NCI-H2171 (cell line): Measurements from ENCODE around the gene PRR35.

Source experiments
- DNase-seq: peaks from one replicate; lab custom pipeline; 2025; lab: John Stamatoyannopoulos, UW

PRR35 gene

GRCh38 chr16:564690-565418 is 4.7 kb downstream of the PRR35 start:
- DNase-seq = no peak

- no peak for DNase-seq
Measured at GRCh38 chr16:565419-566330, 5.5 kb downstream of the PRR35 start.

- peak; percentile 57 for DNase-seq
Measured at GRCh38 chr16:566475-567372, 6.5 kb downstream of the PRR35 start, which contains the start of gene NHLRC4. Gene NHLRC4 (plus strand): TSS chr16:567005. CDS start chr16:568048, 1,043 bp downstream.

- DNase-seq = no peak
Measured at GRCh38 chr16:567373-568256, 7.4 kb downstream of the PRR35 start.

- no peak for DNase-seq
Measured at GRCh38 chr16:568401-569258, 8.4 kb downstream of the PRR35 start.

GRCh38 chr16:569445-570254 is 9.5 kb downstream of the PRR35 start, which contains the start of gene PIGQ:
Gene PIGQ (plus strand): TSS chr16:569968. CDS start chr16:574075, 4,107 bp downstream.
- peak; percentile 66 for DNase-seq

GRCh38 chr16:572865-573650 is 12.9 kb downstream of the PRR35 start:
- DNase-seq = no peak

GRCh38 chr16:574021-574760 is 14.0 kb downstream of the PRR35 start:
- DNase-seq = no peak

- DNase-seq = no peak
Measured at GRCh38 chr16:575354-576196, 15.4 kb downstream of the PRR35 start.

GRCh38 chr16:576197-576822 is 16.1 kb downstream of the PRR35 start:
- no peak for DNase-seq

- DNase-seq = no peak
Measured at GRCh38 chr16:576823-577201, 16.6 kb downstream of the PRR35 start.

- DNase-seq = no peak
Measured at GRCh38 chr16:577796-578195, 17.6 kb downstream of the PRR35 start.

- no peak for DNase-seq
Measured at GRCh38 chr16:578232-578869, 18.2 kb downstream of the PRR35 start.

- DNase-seq = no peak
Measured at GRCh38 chr16:578870-579405, 18.7 kb downstream of the PRR35 start.
